ENCODE data around the gene WARS2.

WARS2 gene

GRCh38 chr1:119046429-119046784 lies 94.0 kb downstream of the WARS2 start:
- H3K27me3 ChIP-seq (ENCODE audit: control insufficient read depth in 1 of 2, insufficient read depth in 2 of 2, low read length in 2 of 2), result no peaks in the 10 kb centered on the region
- H3K27ac ChIP-seq (ENCODE audit: low read depth, low read length), result no peak overlapping the region
- H3K9ac ChIP-seq (ENCODE audit: low read depth in 1 of 2, low read length in 2 of 2), result no peak overlapping the region
- H3K4me3 ChIP-seq (ENCODE audit: low read depth in 1 of 2, low read length in 2 of 2), result no peak overlapping the region
- H3K9me3 ChIP-seq (ENCODE audit: control insufficient read depth in 1 of 2, low read length in 2 of 2), result no peaks in the 10 kb centered on the region
- H3K4me1 ChIP-seq (ENCODE audit: control insufficient read depth in 1 of 2, insufficient read depth in 2 of 2, low read length in 2 of 2), result peaks cover 5 to 16% of the 10 kb centered on the region in 2 donors
- H3K36me3 ChIP-seq (ENCODE audit: control insufficient read depth in 1 of 2, insufficient read depth in 2 of 2, low read length in 2 of 2), result no peaks in the 10 kb centered on the region

DNA sequence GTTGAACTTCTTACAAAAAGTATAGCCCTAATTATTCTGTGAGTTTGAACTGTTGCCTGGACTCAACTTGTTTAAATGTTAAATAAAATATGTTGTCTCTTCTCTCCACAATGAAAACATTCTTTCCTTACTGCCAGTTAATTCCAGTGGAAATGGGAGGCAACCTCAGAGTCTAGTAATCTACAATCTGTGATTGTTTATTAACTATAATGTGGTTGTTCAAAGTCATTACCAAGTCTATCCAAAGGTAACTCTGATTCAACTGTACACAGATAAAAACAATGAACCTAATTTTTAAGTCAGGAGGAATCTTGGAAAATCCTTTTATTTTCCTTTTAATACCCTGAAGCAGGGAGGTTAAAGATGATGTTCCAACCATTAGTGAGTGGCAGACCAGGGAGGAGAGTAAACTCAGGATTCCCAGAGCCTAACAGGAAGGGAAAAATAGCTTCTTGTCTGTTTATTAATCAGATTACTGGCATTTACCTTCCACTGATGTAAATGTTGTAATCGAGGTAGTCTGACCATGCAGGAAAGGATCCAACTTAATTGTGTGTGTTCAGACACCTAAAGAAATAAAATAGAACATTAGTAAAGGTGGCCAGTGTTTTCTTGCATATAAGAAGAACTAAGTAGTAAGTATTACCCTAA lies 95.2 kb downstream of the WARS2 start:
- Histone ChIP-seq H3K4me3 (ENCODE audit: low read depth in 1 of 2, low read length in 2 of 2) (peak overlapping the region in 1 of 2 donors; percentile 23), H3K27me3 (ENCODE audit: control insufficient read depth in 1 of 2, insufficient read depth in 2 of 2, low read length in 2 of 2) (no peaks in the 10 kb centered on the region)

DNA sequence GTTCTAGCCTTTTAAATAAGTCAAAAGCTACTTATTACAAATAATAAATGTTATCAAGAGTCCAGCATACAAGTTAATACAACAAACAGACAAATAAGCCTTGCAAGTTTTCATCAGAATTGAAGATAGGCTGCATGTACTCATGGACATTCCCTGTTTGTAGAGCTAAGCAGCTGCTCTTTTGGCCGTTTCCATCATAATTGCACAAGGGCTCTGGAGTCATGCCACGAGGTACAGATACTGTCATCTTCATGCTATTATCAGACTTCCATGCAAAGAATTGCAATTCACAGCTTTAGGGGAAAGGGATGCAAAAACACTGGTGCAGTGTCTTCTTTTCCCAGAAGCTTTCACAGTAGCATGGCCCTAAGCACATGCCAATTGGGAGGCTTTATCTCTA lies 99.5 kb downstream of the WARS2 start:
- H3K9me3 ChIP-seq (ENCODE audit: control insufficient read depth in 1 of 2, low read length in 2 of 2), result no peaks in the 10 kb centered on the region
- H3K9ac ChIP-seq (ENCODE audit: low read depth in 1 of 2, low read length in 2 of 2), result no peak overlapping the region
- no peaks in the 10 kb centered on the region for H3K27me3 ChIP-seq (ENCODE audit: control insufficient read depth in 1 of 2, insufficient read depth in 2 of 2, low read length in 2 of 2)
- H3K4me1 ChIP-seq (ENCODE audit: control insufficient read depth in 1 of 2, insufficient read depth in 2 of 2, low read length in 2 of 2), result peaks cover 5 to 15% of the 10 kb centered on the region in 2 donors
- H3K4me3 ChIP-seq (ENCODE audit: low read depth in 1 of 2, low read length in 2 of 2), result no peak overlapping the region
- H3K27ac ChIP-seq (ENCODE audit: low read depth, low read length), result no peak overlapping the region
- no peaks in the 10 kb centered on the region for H3K36me3 ChIP-seq (ENCODE audit: control insufficient read depth in 1 of 2, insufficient read depth in 2 of 2, low read length in 2 of 2)

More for the DNA sequence above, 95.2 kb downstream of the WARS2 start:
- H3K36me3 ChIP-seq (ENCODE audit: control insufficient read depth in 1 of 2, insufficient read depth in 2 of 2, low read length in 2 of 2), result no peaks in the 10 kb centered on the region
- no peaks in the 10 kb centered on the region for H3K9me3 ChIP-seq (ENCODE audit: control insufficient read depth in 1 of 2, low read length in 2 of 2)
- peaks cover 5 to 16% of the 10 kb centered on the region in 2 donors for H3K4me1 ChIP-seq (ENCODE audit: control insufficient read depth in 1 of 2, insufficient read depth in 2 of 2, low read length in 2 of 2)
- H3K27ac ChIP-seq (ENCODE audit: low read depth, low read length), result no peak overlapping the region
- H3K9ac ChIP-seq (ENCODE audit: low read depth in 1 of 2, low read length in 2 of 2), result no peak overlapping the region

DNA sequence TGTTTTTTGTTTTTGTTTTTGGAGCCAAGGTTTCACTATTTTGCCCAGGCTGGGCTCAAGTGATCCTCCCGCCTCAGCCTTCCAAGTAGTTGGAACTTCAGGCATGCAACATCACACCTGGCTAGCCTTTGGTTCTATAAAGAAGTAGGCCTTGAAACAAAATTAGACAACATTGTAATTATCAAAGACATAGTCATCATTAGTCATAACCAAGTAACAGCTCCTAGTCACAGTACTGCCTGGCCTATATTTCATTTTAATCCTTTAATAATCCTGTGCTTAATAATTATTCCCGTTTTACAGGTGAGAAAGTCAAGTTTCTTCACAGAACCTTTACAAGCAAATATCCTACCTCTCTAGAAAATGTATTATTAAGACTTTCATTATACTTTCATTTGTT lies 100.0 kb downstream of the WARS2 start:
- H3K27ac ChIP-seq (ENCODE audit: low read depth, low read length), result no peak overlapping the region
- peaks cover under 1 to 10% of the 10 kb centered on the region in 2 donors for H3K4me1 ChIP-seq (ENCODE audit: control insufficient read depth in 1 of 2, insufficient read depth in 2 of 2, low read length in 2 of 2)
- H3K36me3 ChIP-seq (ENCODE audit: control insufficient read depth in 1 of 2, insufficient read depth in 2 of 2, low read length in 2 of 2), result no peaks in the 10 kb centered on the region

GRCh38 chr1:119038363-119038762 lies 102.1 kb downstream of the WARS2 start:
- H3K4me3 ChIP-seq (ENCODE audit: low read depth in 1 of 2, low read length in 2 of 2), result no peak overlapping the region
- H3K27me3 ChIP-seq (ENCODE audit: control insufficient read depth in 1 of 2, insufficient read depth in 2 of 2, low read length in 2 of 2), result no peaks in the 10 kb centered on the region
- H3K27ac ChIP-seq (ENCODE audit: low read depth, low read length), result no peak overlapping the region
- H3K4me1 ChIP-seq (ENCODE audit: control insufficient read depth in 1 of 2, insufficient read depth in 2 of 2, low read length in 2 of 2), result no peaks in the 10 kb centered on the region
- no peaks in the 10 kb centered on the region for H3K36me3 ChIP-seq (ENCODE audit: control insufficient read depth in 1 of 2, insufficient read depth in 2 of 2, low read length in 2 of 2)
- H3K9me3 ChIP-seq (ENCODE audit: control insufficient read depth in 1 of 2, low read length in 2 of 2), result no peaks in the 10 kb centered on the region
- no peak overlapping the region for H3K9ac ChIP-seq (ENCODE audit: low read depth in 1 of 2, low read length in 2 of 2)

More for the DNA sequence above, 100.0 kb downstream of the WARS2 start:
- H3K9ac ChIP-seq (ENCODE audit: low read depth in 1 of 2, low read length in 2 of 2), result no peak overlapping the region
- no peaks in the 10 kb centered on the region for H3K27me3 ChIP-seq (ENCODE audit: control insufficient read depth in 1 of 2, insufficient read depth in 2 of 2, low read length in 2 of 2)
- no peaks in the 10 kb centered on the region for H3K9me3 ChIP-seq (ENCODE audit: control insufficient read depth in 1 of 2, low read length in 2 of 2)
- H3K4me3 ChIP-seq (ENCODE audit: low read depth in 1 of 2, low read length in 2 of 2), result no peak overlapping the region

- Histone ChIP-seq H3K27me3 (ENCODE audit: control insufficient read depth in 1 of 2, insufficient read depth in 2 of 2, low read length in 2 of 2) (no peaks in the 10 kb centered on the region), H3K9ac (ENCODE audit: low read depth in 1 of 2, low read length in 2 of 2) (no peak overlapping the region), H3K36me3 (ENCODE audit: control insufficient read depth in 1 of 2, insufficient read depth in 2 of 2, low read length in 2 of 2) (peaks cover 0 to 10% of the 10 kb centered on the region in 2 donors), H3K4me3 (ENCODE audit: low read depth in 1 of 2, low read length in 2 of 2) (no peak overlapping the region), H3K9me3 (ENCODE audit: control insufficient read depth in 1 of 2, low read length in 2 of 2) (no peaks in the 10 kb centered on the region), H3K4me1 (ENCODE audit: control insufficient read depth in 1 of 2, insufficient read depth in 2 of 2, low read length in 2 of 2) (no peaks in the 10 kb centered on the region), H3K27ac (ENCODE audit: low read depth, low read length) (no peak overlapping the region)
These were observed 106.1 kb downstream of the WARS2 start for GRCh38 chr1:119034359-119034758.

DNA sequence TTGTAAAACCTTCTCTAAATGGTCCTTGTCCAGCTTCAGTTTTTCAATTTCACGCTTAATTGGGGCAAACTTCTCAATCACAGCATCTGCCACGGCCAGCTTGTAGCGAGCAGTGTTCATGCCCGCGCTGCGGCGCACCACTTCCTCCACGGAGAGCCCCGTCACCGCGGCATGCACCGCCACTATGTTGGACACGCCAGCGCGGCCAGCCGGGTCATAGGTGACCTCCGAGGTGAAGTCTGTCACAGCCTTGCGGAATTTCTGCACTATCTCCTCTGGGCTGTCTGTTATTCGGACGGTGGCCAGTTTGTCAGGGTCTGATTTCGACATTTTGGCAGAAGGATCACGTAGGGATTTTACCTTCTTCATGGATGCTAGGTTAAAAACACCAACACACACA lies 107.5 kb downstream of the WARS2 start:
- no peak overlapping the region for H3K9ac ChIP-seq (ENCODE audit: low read depth in 1 of 2, low read length in 2 of 2)
- H3K27me3 ChIP-seq (ENCODE audit: control insufficient read depth in 1 of 2, insufficient read depth in 2 of 2, low read length in 2 of 2), result no peaks in the 10 kb centered on the region
- H3K27ac ChIP-seq (ENCODE audit: low read depth, low read length), result no peak overlapping the region
- peaks cover 0 to 10% of the 10 kb centered on the region in 2 donors for H3K36me3 ChIP-seq (ENCODE audit: control insufficient read depth in 1 of 2, insufficient read depth in 2 of 2, low read length in 2 of 2)
- H3K9me3 ChIP-seq (ENCODE audit: control insufficient read depth in 1 of 2, low read length in 2 of 2), result no peaks in the 10 kb centered on the region
- no peak overlapping the region for H3K4me3 ChIP-seq (ENCODE audit: low read depth in 1 of 2, low read length in 2 of 2)
- H3K4me1 ChIP-seq (ENCODE audit: control insufficient read depth in 1 of 2, insufficient read depth in 2 of 2, low read length in 2 of 2), result no peaks in the 10 kb centered on the region

GRCh38 chr1:119027759-119028158 lies 112.7 kb downstream of the WARS2 start:
- H3K27ac ChIP-seq (ENCODE audit: low read depth, low read length), result no peak overlapping the region

GRCh38 chr1:119026956-119027355 lies 113.5 kb downstream of the WARS2 start:
- no peak overlapping the region for H3K9ac ChIP-seq (ENCODE audit: low read depth in 1 of 2, low read length in 2 of 2)
- no peaks in the 10 kb centered on the region for H3K36me3 ChIP-seq (ENCODE audit: control insufficient read depth in 1 of 2, insufficient read depth in 2 of 2, low read length in 2 of 2)
- no peak overlapping the region for H3K27ac ChIP-seq (ENCODE audit: low read depth, low read length)
- no peaks in the 10 kb centered on the region for H3K9me3 ChIP-seq (ENCODE audit: control insufficient read depth in 1 of 2, low read length in 2 of 2)
- no peak overlapping the region for H3K4me3 ChIP-seq (ENCODE audit: low read depth in 1 of 2, low read length in 2 of 2)
- no peaks in the 10 kb centered on the region for H3K4me1 ChIP-seq (ENCODE audit: control insufficient read depth in 1 of 2, insufficient read depth in 2 of 2, low read length in 2 of 2)
- H3K27me3 ChIP-seq (ENCODE audit: control insufficient read depth in 1 of 2, insufficient read depth in 2 of 2, low read length in 2 of 2), result no peaks in the 10 kb centered on the region

More at GRCh38 chr1:119027759-119028158, 112.7 kb downstream of the WARS2 start:
- H3K9ac ChIP-seq (ENCODE audit: low read depth in 1 of 2, low read length in 2 of 2), result no peak overlapping the region
- no peak overlapping the region for H3K4me3 ChIP-seq (ENCODE audit: low read depth in 1 of 2, low read length in 2 of 2)
- H3K4me1 ChIP-seq (ENCODE audit: control insufficient read depth in 1 of 2, insufficient read depth in 2 of 2, low read length in 2 of 2), result no peaks in the 10 kb centered on the region
- no peaks in the 10 kb centered on the region for H3K9me3 ChIP-seq (ENCODE audit: control insufficient read depth in 1 of 2, low read length in 2 of 2)
- H3K36me3 ChIP-seq (ENCODE audit: control insufficient read depth in 1 of 2, insufficient read depth in 2 of 2, low read length in 2 of 2), result peaks cover 0 to 6% of the 10 kb centered on the region in 2 donors
- H3K27me3 ChIP-seq (ENCODE audit: control insufficient read depth in 1 of 2, insufficient read depth in 2 of 2, low read length in 2 of 2), result no peaks in the 10 kb centered on the region

DNA sequence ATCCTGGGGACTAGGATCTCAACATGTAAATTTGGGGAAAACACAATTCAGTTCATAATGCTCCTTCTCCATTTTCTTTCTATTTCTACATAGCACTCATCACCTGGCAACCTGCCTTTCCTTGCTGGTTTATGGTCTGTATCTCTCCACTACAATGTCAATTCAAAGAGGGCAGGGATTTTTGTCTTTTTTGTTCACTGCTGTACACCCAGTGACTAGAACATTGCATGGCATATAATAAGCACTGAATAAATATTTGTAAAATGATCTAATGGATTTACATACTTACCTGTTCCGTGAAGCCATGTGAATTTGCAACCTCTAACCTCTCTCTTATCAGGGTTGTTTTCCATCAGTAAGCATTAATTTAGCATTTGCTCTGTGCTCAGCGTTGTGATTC lies 124.9 kb downstream of the WARS2 start:
- H3K36me3 ChIP-seq (ENCODE audit: control insufficient read depth in 1 of 2, insufficient read depth in 2 of 2, low read length in 2 of 2), result no peaks in the 10 kb centered on the region
- no peaks in the 10 kb centered on the region for H3K4me1 ChIP-seq (ENCODE audit: control insufficient read depth in 1 of 2, insufficient read depth in 2 of 2, low read length in 2 of 2)
- H3K4me3 ChIP-seq (ENCODE audit: low read depth in 1 of 2, low read length in 2 of 2), result no peak overlapping the region
- H3K27me3 ChIP-seq (ENCODE audit: control insufficient read depth in 1 of 2, insufficient read depth in 2 of 2, low read length in 2 of 2), result peaks cover 0 to 5% of the 10 kb centered on the region in 2 donors
- H3K27ac ChIP-seq (ENCODE audit: low read depth, low read length), result no peak overlapping the region
- H3K9me3 ChIP-seq (ENCODE audit: control insufficient read depth in 1 of 2, low read length in 2 of 2), result no peaks in the 10 kb centered on the region
- no peak overlapping the region for H3K9ac ChIP-seq (ENCODE audit: low read depth in 1 of 2, low read length in 2 of 2)
